K562 (cell line): ENCODE data around the gene PSMB10.

Experiments used
- CCNT2 ChIP-seq: IDR thresholded peaks from 2 replicates; pipeline ENCODE4 v1.6.1; 2011; ENCODE audit warnings: borderline replicate concordance, low read depth, mild to moderate bottlenecking, moderate library complexity, mixed read lengths, low read length; ENCODE audit not compliant: insufficient read length; ENCODE audit errors: extremely low read depth
- CTCF ChIP-seq, 3 experiments: IDR thresholded peaks in 2 of 3; conservative IDR thresholded peaks in 1 of 3; 2 replicates each; pipeline ENCODE4 v1.5.1; 2011 to 2012; ENCODE audit warnings: low read length in 3 of 3, mild to moderate bottlenecking in 3 of 3, control low read depth in 2 of 3, improper control_type of control experiment in 1 of 3, inconsistent platforms in 1 of 3, low read depth in 1 of 3, mixed read lengths in 1 of 3, moderate library complexity in 1 of 3; ENCODE audit not compliant: insufficient read depth in 2 of 3
- FIP1L1 ChIP-seq: fragments of 200-400 bp; formaldehyde crosslinking; IDR thresholded peaks from 2 replicates; pipeline ENCODE4 v1.6.1; 2018; ENCODE audit warnings: mild to moderate bottlenecking, low read depth, low read length; ENCODE audit not compliant: poor library complexity, severe bottlenecking
- FOXK1 ChIP-seq: sonication (generic); formaldehyde crosslinking; IDR thresholded peaks from 2 replicates; pipeline ENCODE4 v1.8.0; 2022; ENCODE audit warnings: missing genetic modification reagents, mild to moderate bottlenecking, borderline replicate concordance
- MTA3 ChIP-seq: fragments of 450-650 bp; formaldehyde crosslinking; IDR thresholded peaks from 2 replicates; pipeline ENCODE4 v1.6.1; 2017; ENCODE audit warnings: mild to moderate bottlenecking, borderline replicate concordance
- NELFE ChIP-seq: IDR thresholded peaks from 2 replicates; pipeline ENCODE4 v1.6.1; 2011; ENCODE audit warnings: mild to moderate bottlenecking; ENCODE audit not compliant: insufficient read depth, insufficient read length
- RFX5 ChIP-seq: IDR thresholded peaks from 2 replicates; pipeline ENCODE4 v1.6.1; 2011; ENCODE audit warnings: low read depth, mild to moderate bottlenecking, improper control_type of control experiment, low read length
- TF ChIP-seq, protein P1 (sequence below): sonication (generic); formaldehyde crosslinking; IDR thresholded peaks from 2 replicates; pipeline ENCODE4 v1.8.1; 2022; ENCODE audit warnings: missing genetic modification reagents

DNA sequence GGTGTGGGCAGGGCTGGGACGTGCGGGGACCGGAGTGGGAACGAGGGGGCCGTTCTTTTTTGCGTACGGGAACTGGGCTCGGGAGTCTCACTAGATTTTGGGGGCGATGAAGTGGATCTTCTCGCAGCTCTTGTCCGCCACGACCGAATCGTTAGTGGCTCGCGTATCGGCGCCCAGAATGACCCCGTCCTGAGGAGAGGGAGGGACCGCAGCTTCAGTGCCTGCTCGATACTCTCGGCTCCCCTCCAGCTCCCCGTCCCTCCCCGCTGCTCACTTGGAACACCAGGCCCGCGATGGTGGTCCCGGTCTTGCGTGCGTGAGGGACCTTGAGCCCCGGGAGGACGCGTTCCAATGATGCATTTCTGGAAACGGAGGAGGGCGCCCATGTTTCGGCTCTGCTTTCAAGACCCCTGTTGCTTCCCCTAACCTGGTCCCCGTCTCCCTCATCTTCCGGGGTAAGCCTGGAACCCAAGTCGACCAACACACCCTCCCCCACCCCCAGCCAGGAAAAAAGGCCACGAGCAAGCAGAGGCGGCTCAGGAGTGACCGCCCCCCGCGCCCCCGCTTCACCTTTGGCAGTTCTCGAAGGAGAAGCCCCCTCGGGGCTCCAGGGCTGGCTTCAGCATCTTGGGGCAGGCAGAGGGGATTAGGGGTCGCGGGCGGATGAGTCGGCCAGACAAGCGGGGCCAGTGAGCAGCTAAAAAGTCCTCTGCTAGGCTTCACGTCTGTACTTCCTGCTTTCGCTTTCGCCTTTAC, at the start of gene PSMB10:
- no peak for TF ChIP-seq FOXK1 (CRISPR knock-in tag)
- no peak for TF ChIP-seq MTA3
- TF ChIP-seq FIP1L1: no peak
- TF ChIP-seq RFX5: no peak
- TF ChIP-seq NELFE: no peak
- TF ChIP-seq, protein P1, sequence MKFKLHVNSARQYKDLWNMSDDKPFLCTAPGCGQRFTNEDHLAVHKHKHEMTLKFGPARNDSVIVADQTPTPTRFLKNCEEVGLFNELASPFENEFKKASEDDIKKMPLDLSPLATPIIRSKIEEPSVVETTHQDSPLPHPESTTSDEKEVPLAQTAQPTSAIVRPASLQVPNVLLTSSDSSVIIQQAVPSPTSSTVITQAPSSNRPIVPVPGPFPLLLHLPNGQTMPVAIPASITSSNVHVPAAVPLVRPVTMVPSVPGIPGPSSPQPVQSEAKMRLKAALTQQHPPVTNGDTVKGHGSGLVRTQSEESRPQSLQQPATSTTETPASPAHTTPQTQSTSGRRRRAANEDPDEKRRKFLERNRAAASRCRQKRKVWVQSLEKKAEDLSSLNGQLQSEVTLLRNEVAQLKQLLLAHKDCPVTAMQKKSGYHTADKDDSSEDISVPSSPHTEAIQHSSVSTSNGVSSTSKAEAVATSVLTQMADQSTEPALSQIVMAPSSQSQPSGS (CRISPR knock-in tag): no peak
- TF ChIP-seq CTCF (IDR thresholded peaks at IDR 0.05 in 2 of 3, conservative IDR thresholded peaks at IDR 0.05 in 1 of 3; ENCODE audit: insufficient read depth in 2 of 3, low read depth in 1 of 3, low read length in 3 of 3): 0 out of 6 replicates have a peak, but pooled peaks of 1 of the 3 experiments have one; percentile 12
- TF ChIP-seq CCNT2: no peak
